C4-2B (cell line): ENCODE measurements around the gene USP36.
A peak's percentile ranks its signal among the peaks of the same experiment; 100 is the strongest.

Experiments used
- ZFX ChIP-seq: fragments of 450-650 bp; IDR thresholded peaks from 2 replicates; pipeline ENCODE4 v1.6.1; 2017
- TF ChIP-seq, protein P1 (sequence below): fragments of 450-650 bp; conservative IDR thresholded peaks from 2 replicates; pipeline ENCODE4 v1.5.1; 2017; ENCODE audit warnings: mild to moderate bottlenecking

DNA sequence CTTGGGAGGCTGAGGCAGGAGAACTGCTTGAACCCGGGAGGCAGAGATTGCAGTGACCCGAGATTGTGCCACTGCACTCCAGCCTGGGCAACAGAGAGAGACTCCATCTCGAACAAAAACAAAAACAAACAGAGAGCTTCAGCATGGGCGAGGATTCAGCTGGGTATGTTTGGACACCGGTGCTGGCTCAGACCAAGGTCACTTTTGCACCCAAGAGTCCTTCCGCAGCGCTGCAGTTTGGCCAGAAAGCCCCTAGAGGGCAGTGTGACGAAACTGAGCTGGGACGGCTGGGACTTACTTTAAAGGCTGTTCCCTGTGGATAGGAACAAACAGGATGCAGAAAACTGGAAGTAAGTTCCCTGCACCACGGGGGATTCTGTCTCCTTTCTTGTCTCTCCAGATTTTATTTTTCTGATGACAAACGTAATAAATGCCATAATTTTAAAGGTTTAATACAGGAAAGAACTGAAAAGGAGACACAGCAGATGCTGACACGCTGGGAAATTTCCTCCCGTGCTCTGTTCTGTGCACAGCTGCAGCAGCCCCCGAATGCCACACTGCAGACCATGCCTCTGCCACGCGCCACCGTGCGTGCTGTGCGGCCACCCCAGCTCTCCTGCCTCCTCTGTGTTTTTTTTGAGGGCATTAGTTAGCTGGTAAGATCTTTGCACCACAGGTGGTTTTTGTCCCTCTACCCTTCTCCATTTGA lies 25.2 kb upstream of the USP36 start:
- TF ChIP-seq, protein P1, sequence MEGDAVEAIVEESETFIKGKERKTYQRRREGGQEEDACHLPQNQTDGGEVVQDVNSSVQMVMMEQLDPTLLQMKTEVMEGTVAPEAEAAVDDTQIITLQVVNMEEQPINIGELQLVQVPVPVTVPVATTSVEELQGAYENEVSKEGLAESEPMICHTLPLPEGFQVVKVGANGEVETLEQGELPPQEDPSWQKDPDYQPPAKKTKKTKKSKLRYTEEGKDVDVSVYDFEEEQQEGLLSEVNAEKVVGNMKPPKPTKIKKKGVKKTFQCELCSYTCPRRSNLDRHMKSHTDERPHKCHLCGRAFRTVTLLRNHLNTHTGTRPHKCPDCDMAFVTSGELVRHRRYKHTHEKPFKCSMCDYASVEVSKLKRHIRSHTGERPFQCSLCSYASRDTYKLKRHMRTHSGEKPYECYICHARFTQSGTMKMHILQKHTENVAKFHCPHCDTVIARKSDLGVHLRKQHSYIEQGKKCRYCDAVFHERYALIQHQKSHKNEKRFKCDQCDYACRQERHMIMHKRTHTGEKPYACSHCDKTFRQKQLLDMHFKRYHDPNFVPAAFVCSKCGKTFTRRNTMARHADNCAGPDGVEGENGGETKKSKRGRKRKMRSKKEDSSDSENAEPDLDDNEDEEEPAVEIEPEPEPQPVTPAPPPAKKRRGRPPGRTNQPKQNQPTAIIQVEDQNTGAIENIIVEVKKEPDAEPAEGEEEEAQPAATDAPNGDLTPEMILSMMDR, result peak; percentile 97
- no peak for TF ChIP-seq ZFX
